ENCODE results near the gene SERHL2.

SERHL2 gene

GRCh38 chr22:42596863-42597530 is 43.2 kb downstream of the SERHL2 start:
- Histone ChIP-seq H3K9me3 (ENCODE audit: insufficient read depth, low read depth, low read length) (no peaks in the 10 kb centered on the region), H3K36me3 (ENCODE audit: insufficient read depth, low read length) (peaks cover 90% of the 10 kb centered on the region), H3K79me2 (ENCODE audit: insufficient read depth, low read length) (peaks cover 19% of the 10 kb centered on the region; the same call in 1 of the 2 replicates), H3K4me3 (ENCODE audit: low read length, poor library complexity, severe bottlenecking) (no peak overlapping the region), H3K9me2 (replicated peaks; ENCODE audit: low read depth, low read length) (no peaks in the 10 kb centered on the region), H3K4me2 (ENCODE audit: low read depth, low read length, poor library complexity, severe bottlenecking) (no peak overlapping the region), H4K20me1 (ENCODE audit: insufficient read depth, low read length, poor library complexity, severe bottlenecking) (peaks cover 3% of the 10 kb centered on the region), H3K4me1 (ENCODE audit: insufficient read depth, low read length, poor library complexity, severe bottlenecking) (no peaks in the 10 kb centered on the region), H3F3A (ENCODE audit: low read depth) (no peaks in the 10 kb centered on the region), H3K27me3 (ENCODE audit: insufficient read depth, low read length, poor library complexity, severe bottlenecking) (no peaks in the 10 kb centered on the region), H2AFZ (ENCODE audit: low read length) (no peak overlapping the region), H3K9ac (ENCODE audit: low read depth, low read length, poor library complexity, severe bottlenecking) (no peak overlapping the region)
- no peak for TF ChIP-seq EZH2phosphoT487 (IDR thresholded peaks at IDR 0.05; ENCODE audit: borderline replicate concordance)
- TF ChIP-seq CTCF (conservative IDR thresholded peaks at IDR 0.05; ENCODE audit: low read length), result no peak

GRCh38 chr22:42601879-42602465 is 48.2 kb downstream of the SERHL2 start:
- H3K27me3 ChIP-seq (ENCODE audit: insufficient read depth, low read length, poor library complexity, severe bottlenecking), result no peaks in the 10 kb centered on the region
- no peak overlapping the region for H3K4me2 ChIP-seq (ENCODE audit: low read depth, low read length, poor library complexity, severe bottlenecking)
- peaks cover 40% of the 10 kb centered on the region for H4K20me1 ChIP-seq (ENCODE audit: insufficient read depth, low read length, poor library complexity, severe bottlenecking)
- H3K9ac ChIP-seq (ENCODE audit: low read depth, low read length, poor library complexity, severe bottlenecking), result no peak overlapping the region
- no peak overlapping the region for H2AFZ ChIP-seq (ENCODE audit: low read length)
- no peaks in the 10 kb centered on the region for H3F3A ChIP-seq (ENCODE audit: low read depth)
- H3K9me3 ChIP-seq (ENCODE audit: insufficient read depth, low read depth, low read length), result no peaks in the 10 kb centered on the region
- no peaks in the 10 kb centered on the region for H3K4me1 ChIP-seq (ENCODE audit: insufficient read depth, low read length, poor library complexity, severe bottlenecking)
- H3K36me3 ChIP-seq (ENCODE audit: insufficient read depth, low read length), result peaks cover 63% of the 10 kb centered on the region
- H3K4me3 ChIP-seq (ENCODE audit: low read length, poor library complexity, severe bottlenecking), result no peak overlapping the region
- H3K9me2 ChIP-seq (replicated peaks; ENCODE audit: low read depth, low read length), result no peaks in the 10 kb centered on the region
- peaks cover 68% of the 10 kb centered on the region for H3K79me2 ChIP-seq (ENCODE audit: insufficient read depth, low read length)
- no peak for TF ChIP-seq CTCF (conservative IDR thresholded peaks at IDR 0.05; ENCODE audit: low read length)
- TF ChIP-seq EZH2phosphoT487 (IDR thresholded peaks at IDR 0.05; ENCODE audit: borderline replicate concordance), result no peak

- H2AFZ ChIP-seq (ENCODE audit: low read length), result no peak overlapping the region
- no peak overlapping the region for H3K4me2 ChIP-seq (ENCODE audit: low read depth, low read length, poor library complexity, severe bottlenecking)
- no peaks in the 10 kb centered on the region for H3F3A ChIP-seq (ENCODE audit: low read depth)
- H3K9ac ChIP-seq (ENCODE audit: low read depth, low read length, poor library complexity, severe bottlenecking), result no peak overlapping the region
- no peaks in the 10 kb centered on the region for H3K4me1 ChIP-seq (ENCODE audit: insufficient read depth, low read length, poor library complexity, severe bottlenecking)
- no peaks in the 10 kb centered on the region for H3K27me3 ChIP-seq (ENCODE audit: insufficient read depth, low read length, poor library complexity, severe bottlenecking)
- no peaks in the 10 kb centered on the region for H3K9me3 ChIP-seq (ENCODE audit: insufficient read depth, low read depth, low read length)
- H4K20me1 ChIP-seq (ENCODE audit: insufficient read depth, low read length, poor library complexity, severe bottlenecking), result peaks cover 40% of the 10 kb centered on the region
- TF ChIP-seq EZH2phosphoT487 (IDR thresholded peaks at IDR 0.05; ENCODE audit: borderline replicate concordance) (no peak), CTCF (conservative IDR thresholded peaks at IDR 0.05; ENCODE audit: low read length) (no peak)
- no peak overlapping the region for H3K4me3 ChIP-seq (ENCODE audit: low read length, poor library complexity, severe bottlenecking)
- H3K79me2 ChIP-seq (ENCODE audit: insufficient read depth, low read length), result peaks cover 73% of the 10 kb centered on the region
- no peaks in the 10 kb centered on the region for H3K9me2 ChIP-seq (replicated peaks; ENCODE audit: low read depth, low read length)
- H3K36me3 ChIP-seq (ENCODE audit: insufficient read depth, low read length), result peaks cover 58% of the 10 kb centered on the region; the same call in 1 of the 2 replicates
These were observed 48.7 kb downstream of the SERHL2 start for GRCh38 chr22:42602470-42602869.

All from Loucy (cell line).